SKM-1 treated with dmso at 0.1 percent for 144 hours (cell line): ENCODE results near the gene SMIM44.
"Not testable (repeated sequence)": the region's sequence is repeated elsewhere in the genome, so short reads cannot be mapped to it uniquely, and the experiment has no call there.

ENCODE experiments used
- DNase-seq: peaks from one replicate; lab custom pipeline; 2025; ENCODE audit not compliant: unreplicated experiment; lab: John Stamatoyannopoulos, UW

The SMIM44 gene

GRCh38 chr19:3459089-3459881 is 24.0 kb downstream of the SMIM44 start:
- DNase-seq, result no peak

GRCh38 chr19:3458229-3459088 is 24.8 kb downstream of the SMIM44 start:
- DNase-seq, result no peak

GRCh38 chr19:3457528-3458228 is 25.6 kb downstream of the SMIM44 start:
- no peak for DNase-seq

- DNase-seq, result no peak
Observed at GRCh38 chr19:3456925-3457527, 26.2 kb downstream of the SMIM44 start.

GRCh38 chr19:3455960-3456601 is 27.2 kb downstream of the SMIM44 start:
- no peak for DNase-seq

GRCh38 chr19:3455393-3455955 is 27.8 kb downstream of the SMIM44 start:
- no peak for DNase-seq

- DNase-seq, result no peak
Observed at GRCh38 chr19:3454656-3455392, 28.4 kb downstream of the SMIM44 start.

- no peak for DNase-seq
Observed at GRCh38 chr19:3453840-3454239, 29.4 kb downstream of the SMIM44 start.

- not testable (repeated sequence) for DNase-seq
Observed at GRCh38 chr19:3452942-3453214, 30.4 kb downstream of the SMIM44 start.

GRCh38 chr19:3452171-3452941 is 30.9 kb downstream of the SMIM44 start:
- DNase-seq, result no peak

GRCh38 chr19:3451451-3451866 is 31.8 kb downstream of the SMIM44 start:
- DNase-seq, result no peak

- DNase-seq, result no peak
Observed at GRCh38 chr19:3450796-3451411, 32.3 kb downstream of the SMIM44 start.

- DNase-seq, result no peak
Observed at GRCh38 chr19:3448616-3449334, 34.5 kb downstream of the SMIM44 start.

- DNase-seq, result not testable (repeated sequence)
Observed at GRCh38 chr19:3446657-3447056, 36.6 kb downstream of the SMIM44 start.

- no peak for DNase-seq
Observed at GRCh38 chr19:3444695-3445234, 38.5 kb downstream of the SMIM44 start.

- no peak for DNase-seq
Observed at GRCh38 chr19:3443840-3444694, 39.2 kb downstream of the SMIM44 start.
